SK-N-MC (cell line): ENCODE results near the gene MERTK.

Experiments
- DNase-seq: peaks from one replicate; pipeline ENCODE4 v3.0.0-alpha.2; 2011; ENCODE audit warnings: low read depth, low spot score
- H3K27ac ChIP-seq: fragments of 200-600 bp; sonication (generic); 2 replicates; pipeline ENCODE4 v1.5.1; 2016; ENCODE audit warnings: mixed run types
- H3K36me3 ChIP-seq: fragments of 200-600 bp; sonication (generic); 2 replicates; pipeline ENCODE4 v1.6.1; 2017; ENCODE audit warnings: antibody characterized with exemption, low read length, mixed read lengths; ENCODE audit not compliant: insufficient read depth
- H3K4me3 ChIP-seq: fragments of 200-600 bp; sonication (generic); 2 replicates; pipeline ENCODE4 v1.5.1; 2016
- H3K9ac ChIP-seq: fragments of 200-600 bp; sonication (generic); 2 replicates; pipeline ENCODE4 v1.8.0; 2017; ENCODE audit warnings: mixed run types, mixed read lengths; ENCODE audit not compliant: insufficient read length
- H3K9me3 ChIP-seq: fragments of 200-600 bp; sonication (generic); 2 replicates; pipeline ENCODE4 v1.6.1; 2017; ENCODE audit warnings: low read depth, mild to moderate bottlenecking, antibody characterized with exemption, low read length, moderate library complexity, mixed read lengths
- EZH2 ChIP-seq: fragments of 200-600 bp; sonication (generic); IDR thresholded peaks from one replicate; pipeline ENCODE4 v1.6.1; 2017; ENCODE audit warnings: antibody characterized with exemption
- FOXP2 ChIP-seq: optimal IDR thresholded peaks from 2 replicates; pipeline ENCODE3; 2011; ENCODE audit warnings: mild to moderate bottlenecking, moderate library complexity; ENCODE audit not compliant: insufficient read depth; ENCODE audit errors: extremely low read length, control extremely low read depth
- POLR2AphosphoS5 ChIP-seq: IDR thresholded peaks from 2 replicates; pipeline ENCODE4 v1.6.1; 2012; ENCODE audit warnings: mild to moderate bottlenecking, low read depth, low read length, borderline replicate concordance

Gene MERTK

GRCh38 chr2:112046231-112046630, 147.8 kb downstream of the MERTK start:
- Histone ChIP-seq H3K9ac (no peak overlapping the region), H3K4me3 (no peak overlapping the region), H3K36me3 (no peaks in the 10 kb centered on the region), H3K9me3 (0 out of 2 replicates have a peak, but pooled peaks cover 3% of the 10 kb centered on the region), H3K27ac (no peak overlapping the region)
- TF ChIP-seq FOXP2 (no peak), POLR2AphosphoS5 (no peak), EZH2 (no peak)
- DNase-seq: no peak

DNA sequence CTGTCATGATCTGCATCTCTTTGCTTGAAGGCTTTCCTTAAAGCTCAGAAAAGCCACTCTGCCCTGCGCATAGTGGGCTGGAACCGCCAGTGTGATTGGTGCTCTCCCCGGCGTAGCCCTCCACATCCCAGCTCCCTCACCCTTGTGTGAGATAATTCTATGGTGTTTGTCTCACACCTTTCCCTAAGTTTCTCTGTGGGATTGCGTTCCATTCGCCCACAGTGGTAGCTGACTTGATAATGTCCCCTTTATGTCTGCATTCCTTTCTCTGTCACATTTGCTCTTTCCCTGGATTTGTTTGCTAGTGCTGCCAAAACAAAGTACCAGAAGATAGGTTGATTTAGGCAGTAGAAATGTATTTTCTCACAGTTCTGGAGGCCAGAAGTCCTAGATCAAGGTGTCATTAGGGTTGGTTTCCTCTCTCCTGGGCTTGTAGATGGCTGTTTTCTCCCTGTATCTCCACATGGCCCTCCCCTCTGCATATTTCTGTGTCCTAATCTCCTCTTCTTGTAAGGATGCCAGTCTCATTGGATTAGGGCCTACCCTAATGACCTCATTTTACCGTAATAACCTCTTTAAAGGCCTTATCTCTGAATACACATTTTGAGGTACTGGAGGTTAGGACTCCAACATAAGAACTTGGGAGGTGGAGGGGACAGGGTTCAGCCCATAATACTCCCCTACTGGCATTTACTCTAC, 149.3 kb downstream of the MERTK start:
- no peak for DNase-seq
- H3K9ac ChIP-seq: no peak overlapping the region
- 0 out of 2 replicates have a peak, but pooled peaks cover 3% of the 10 kb centered on the region for H3K9me3 ChIP-seq

DNA sequence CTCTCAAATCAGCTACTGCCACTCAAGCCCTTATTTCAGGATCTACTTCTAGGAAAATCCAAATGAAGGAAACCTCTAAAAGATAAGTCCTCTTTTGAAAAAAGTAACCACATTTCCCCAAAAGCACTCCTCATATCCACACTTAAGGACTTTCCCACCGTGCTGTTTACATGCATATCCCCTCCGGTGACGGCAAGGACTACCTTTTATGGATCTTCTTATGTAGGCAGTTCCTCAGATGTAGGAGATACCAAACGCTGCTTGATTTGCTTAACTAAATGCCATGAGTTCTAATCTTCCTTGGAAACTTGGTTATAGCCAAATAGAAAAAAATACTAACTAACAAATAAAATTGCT, 149.8 kb downstream of the MERTK start:
- TF ChIP-seq FOXP2: no peak
- TF ChIP-seq POLR2AphosphoS5: no peak
- TF ChIP-seq EZH2: no peak
- no peak overlapping the region for H3K4me3 ChIP-seq
- DNase-seq: no peak
- no peaks in the 10 kb centered on the region for H3K36me3 ChIP-seq
- 0 out of 2 replicates have a peak, but pooled peaks cover 3% of the 10 kb centered on the region for H3K9me3 ChIP-seq
- H3K27ac ChIP-seq: no peak overlapping the region
- H3K9ac ChIP-seq: no peak overlapping the region

More for the DNA sequence above, 149.3 kb downstream of the MERTK start:
- no peak overlapping the region for H3K27ac ChIP-seq
- no peak overlapping the region for H3K4me3 ChIP-seq
- no peaks in the 10 kb centered on the region for H3K36me3 ChIP-seq
- TF ChIP-seq FOXP2 (no peak), POLR2AphosphoS5 (no peak), EZH2 (no peak)

- Histone ChIP-seq H3K36me3 (no peaks in the 10 kb centered on the region), H3K4me3 (no peak overlapping the region), H3K9ac (no peak overlapping the region), H3K27ac (no peak overlapping the region), H3K9me3 (0 out of 2 replicates have a peak, but pooled peaks cover 3% of the 10 kb centered on the region)
- TF ChIP-seq EZH2: no peak
- no peak for TF ChIP-seq POLR2AphosphoS5
- peak; percentile 58 for DNase-seq
Observed at GRCh38 chr2:112048887-112049286, 150.5 kb downstream of the MERTK start.

- Histone ChIP-seq H3K4me3 (no peak overlapping the region), H3K36me3 (no peaks in the 10 kb centered on the region), H3K27ac (no peak overlapping the region), H3K9ac (no peak overlapping the region), H3K9me3 (0 out of 2 replicates have a peak, but pooled peaks cover 3% of the 10 kb centered on the region)
- DNase-seq: no peak
- no peak for TF ChIP-seq POLR2AphosphoS5
- TF ChIP-seq EZH2: no peak
- TF ChIP-seq FOXP2: no peak
Observed at GRCh38 chr2:112050316-112050715, 151.9 kb downstream of the MERTK start.

DNA sequence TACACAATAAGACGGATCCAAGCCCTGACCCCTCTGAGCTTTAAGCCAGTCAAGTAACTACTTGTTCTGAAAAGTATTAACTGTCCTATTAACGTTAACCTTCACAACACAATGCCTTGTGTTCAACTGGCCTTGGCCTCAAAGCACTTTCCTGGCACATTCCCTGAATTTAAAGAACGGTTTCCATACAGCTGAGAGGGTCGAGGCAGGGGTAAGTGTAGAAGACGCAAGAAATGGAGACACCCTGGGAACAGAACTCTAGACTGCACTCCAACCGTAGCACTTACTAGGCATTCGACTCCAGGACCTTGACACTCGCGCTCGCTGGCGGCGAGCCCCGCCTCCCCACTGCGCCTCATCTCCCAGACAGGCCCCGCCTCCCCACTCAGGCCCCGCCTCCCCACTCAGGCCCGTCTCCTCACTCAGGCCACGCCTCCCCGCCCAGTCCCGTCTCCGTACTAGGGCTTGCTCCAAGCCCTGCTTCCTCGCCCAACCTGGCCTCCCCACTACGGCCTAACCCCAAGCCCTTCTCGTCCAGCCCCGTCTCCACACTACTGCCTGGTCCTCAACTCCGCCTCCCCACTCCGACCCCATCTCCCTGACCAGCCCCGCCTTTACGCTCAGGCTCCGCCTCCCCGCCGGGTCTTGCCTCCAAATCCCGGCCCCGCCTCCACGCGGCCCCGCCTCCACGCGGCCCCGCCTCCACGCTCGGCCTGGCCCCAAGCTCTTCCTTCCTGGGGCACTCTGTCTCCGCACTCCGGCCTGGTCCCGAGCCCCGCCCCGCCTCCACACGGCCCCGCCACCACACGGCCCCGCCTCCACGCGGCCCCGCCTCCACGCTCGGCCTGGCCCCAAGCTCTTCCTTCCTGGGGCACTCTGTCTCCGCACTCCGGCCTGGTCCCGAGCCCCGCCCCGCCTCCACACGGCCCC, 155.8 kb downstream of the MERTK start:
- Histone ChIP-seq H3K4me3 (peak overlapping the region; percentile 92), H3K36me3 (no peaks in the 10 kb centered on the region), H3K9me3 (no peaks in the 10 kb centered on the region), H3K27ac (peak overlapping the region; percentile 56; the same call in 1 of the 2 replicates), H3K9ac (peak overlapping the region; percentile 52)
- no peak for TF ChIP-seq EZH2
- no peak for TF ChIP-seq FOXP2
- no peak for TF ChIP-seq POLR2AphosphoS5
- DNase-seq: peak; percentile 42

DNA sequence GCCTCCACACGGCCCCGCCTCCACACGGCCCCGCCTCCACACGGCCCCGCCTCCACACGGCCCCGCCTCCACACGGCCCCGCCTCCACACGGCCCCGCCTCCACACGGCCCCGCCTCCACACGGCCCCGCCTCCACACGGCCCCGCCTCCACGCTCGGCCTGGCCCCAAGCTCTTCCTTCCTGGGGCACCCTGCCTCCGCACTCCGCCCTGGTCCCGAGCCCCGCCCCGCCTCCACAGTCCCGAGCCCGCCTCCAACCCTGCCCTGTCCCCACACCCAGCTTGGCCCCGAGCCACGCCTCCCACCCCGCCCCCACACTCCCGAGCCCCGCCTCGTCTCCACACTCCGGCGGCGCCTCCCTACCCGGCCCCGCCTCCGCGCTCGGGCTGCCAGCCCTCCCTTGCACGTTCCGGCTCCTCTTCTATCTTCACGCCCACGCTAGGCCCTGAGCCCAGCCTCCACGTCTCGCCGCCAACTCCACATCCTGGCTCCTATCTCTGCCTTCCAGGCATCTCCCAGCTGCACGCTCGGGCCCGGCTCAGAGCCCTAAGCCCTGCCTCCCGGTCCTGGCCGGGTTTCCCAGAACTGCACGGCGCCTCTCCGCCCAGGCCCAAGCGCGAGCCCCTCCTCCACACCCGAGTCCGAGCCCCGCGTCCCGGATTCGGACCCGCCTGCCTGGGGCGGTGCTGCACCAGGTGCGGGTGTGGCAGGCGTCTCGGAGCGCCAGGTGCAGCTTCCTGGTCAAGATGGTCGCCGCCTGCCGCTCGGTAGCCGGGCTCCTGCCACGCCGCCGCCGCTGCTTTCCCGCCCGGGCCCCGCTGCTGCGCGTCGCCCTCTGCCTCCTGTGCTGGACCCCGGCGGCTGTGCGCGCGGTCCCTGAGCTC, 156.7 kb downstream of the MERTK start, which contains the start of gene TMEM87B:
TSS of gene TMEM87B (plus strand) at position 423 of the 883 bp plus-strand sequence. CDS start at position 746, 323 bp downstream.
- TF ChIP-seq FOXP2 (no peak), EZH2 (no peak), POLR2AphosphoS5 (peak; percentile 79)
- Histone ChIP-seq H3K36me3 (no peaks in the 10 kb centered on the region), H3K9ac (peak within 1 kb of the TSS; percentile 73), H3K27ac (peak within 1 kb of the TSS; percentile 56; the same call in 1 of the 2 replicates), H3K9me3 (no peaks in the 10 kb centered on the region), H3K4me3 (peak within 1 kb of the TSS; percentile 96)
- peak; percentile 66 for DNase-seq
